Neuron (in vitro differentiated cells): Measurements from ENCODE around the gene CBFB.

Experiments
- H2AFZ ChIP-seq: one replicate; pipeline ENCODE4 v1.6.1; 2013; ENCODE audit warnings: low read depth, mild to moderate bottlenecking, inconsistent platforms, low read length, moderate library complexity
- H3K27me3 ChIP-seq: one replicate; pipeline ENCODE4 v1.6.1; 2013; ENCODE audit warnings: low read length; ENCODE audit not compliant: insufficient read depth
- H3K36me3 ChIP-seq: one replicate; pipeline ENCODE4 v1.6.1; 2013; ENCODE audit warnings: low read length; ENCODE audit not compliant: insufficient read depth
- H3K4me1 ChIP-seq: one replicate; pipeline ENCODE4 v1.6.1; 2013; ENCODE audit warnings: low read length; ENCODE audit not compliant: insufficient read depth
- H3K4me3 ChIP-seq: 2 replicates; pipeline ENCODE4 v1.5.1; 2013; ENCODE audit warnings: mild to moderate bottlenecking, low read length, moderate library complexity
- H3K9me3 ChIP-seq: one replicate; pipeline ENCODE4 v1.6.1; 2013; ENCODE audit warnings: low read length

CBFB gene

DNA sequence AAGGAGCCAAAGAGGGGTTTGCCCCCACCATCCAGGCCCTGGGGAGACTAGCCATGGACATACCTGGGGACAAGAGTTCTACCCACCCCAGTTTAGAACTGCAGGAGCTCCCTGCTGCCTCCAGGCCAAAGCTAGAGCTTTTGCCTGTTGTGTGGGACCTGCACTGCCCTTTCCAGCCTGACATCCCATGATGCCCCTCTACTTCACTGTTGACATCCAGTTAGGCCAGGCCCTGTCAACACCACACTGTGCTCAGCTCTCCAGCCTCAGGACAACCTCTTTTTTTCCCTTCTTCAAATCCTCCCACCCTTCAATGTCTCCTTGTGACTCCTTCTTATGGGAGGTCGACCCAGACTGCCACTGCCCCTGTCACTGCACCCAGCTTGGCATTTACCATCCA is 19.8 kb upstream of the CBFB start:
- Histone ChIP-seq H3K36me3 (no peaks in the 10 kb centered on the region), H3K4me1 (no peaks in the 10 kb centered on the region), H3K27me3 (peaks cover 48% of the 10 kb centered on the region), H3K9me3 (no peaks in the 10 kb centered on the region), H2AFZ (no peak overlapping the region), H3K4me3 (no peak overlapping the region)

DNA sequence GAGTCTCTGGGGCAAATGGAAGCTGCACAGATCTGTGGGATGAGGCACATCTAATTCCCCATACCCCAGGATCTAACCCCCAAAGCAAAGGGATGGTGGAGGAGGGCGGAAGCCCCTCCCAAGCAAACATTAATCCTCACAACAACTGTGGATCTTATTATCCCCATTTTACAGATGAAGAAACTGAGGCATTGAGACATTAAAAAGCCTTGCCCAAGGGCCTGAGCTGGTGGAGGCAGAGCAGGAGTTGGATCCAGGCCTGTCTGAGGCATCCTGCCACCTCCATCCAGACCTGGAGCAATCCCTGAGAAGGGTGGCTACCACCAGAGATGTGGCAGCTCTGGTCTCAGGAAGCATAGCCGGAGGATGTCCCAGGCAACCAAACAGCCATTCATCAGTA is 17.7 kb upstream of the CBFB start:
- H2AFZ ChIP-seq = no peak overlapping the region

DNA sequence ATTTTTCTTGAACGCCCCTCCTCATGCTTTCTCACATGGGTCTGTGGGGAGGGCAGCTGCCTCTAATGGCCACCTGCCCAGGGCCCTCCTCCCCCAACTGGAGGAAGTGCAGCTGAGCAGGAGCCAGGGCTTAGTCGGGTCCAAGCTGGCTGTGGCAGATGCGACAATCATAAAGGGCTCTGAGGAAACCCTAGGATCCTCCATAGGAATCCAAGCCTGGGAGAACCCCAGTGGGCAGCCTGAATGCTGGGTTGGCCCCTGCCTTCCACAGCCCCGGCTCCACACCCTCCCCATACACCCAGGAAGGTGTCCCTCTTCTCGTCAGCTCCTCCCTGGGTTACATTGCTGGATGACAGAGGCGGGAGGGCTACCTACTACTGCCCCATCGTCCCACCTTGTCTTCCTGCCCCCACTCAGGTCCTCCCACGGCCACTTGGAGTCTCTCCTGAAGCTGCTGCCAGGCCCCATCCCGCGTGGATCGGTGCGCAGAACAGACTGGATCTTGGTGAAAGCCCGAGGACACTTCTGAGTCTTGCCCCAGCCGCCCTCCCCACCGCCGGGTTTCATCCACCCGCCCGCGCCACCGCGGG is 15.6 kb upstream of the CBFB start:
- no peaks in the 10 kb centered on the region for H3K9me3 ChIP-seq
- H3K27me3 ChIP-seq = peaks cover 67% of the 10 kb centered on the region
- no peak overlapping the region for H3K4me3 ChIP-seq
- peak overlapping the region; percentile 69 for H2AFZ ChIP-seq
- no peaks in the 10 kb centered on the region for H3K4me1 ChIP-seq
- no peaks in the 10 kb centered on the region for H3K36me3 ChIP-seq

More for the DNA sequence above, 17.7 kb upstream of the CBFB start:
- Histone ChIP-seq H3K36me3 (no peaks in the 10 kb centered on the region), H3K4me1 (no peaks in the 10 kb centered on the region), H3K9me3 (no peaks in the 10 kb centered on the region), H3K4me3 (no peak overlapping the region), H3K27me3 (peaks cover 65% of the 10 kb centered on the region)

DNA sequence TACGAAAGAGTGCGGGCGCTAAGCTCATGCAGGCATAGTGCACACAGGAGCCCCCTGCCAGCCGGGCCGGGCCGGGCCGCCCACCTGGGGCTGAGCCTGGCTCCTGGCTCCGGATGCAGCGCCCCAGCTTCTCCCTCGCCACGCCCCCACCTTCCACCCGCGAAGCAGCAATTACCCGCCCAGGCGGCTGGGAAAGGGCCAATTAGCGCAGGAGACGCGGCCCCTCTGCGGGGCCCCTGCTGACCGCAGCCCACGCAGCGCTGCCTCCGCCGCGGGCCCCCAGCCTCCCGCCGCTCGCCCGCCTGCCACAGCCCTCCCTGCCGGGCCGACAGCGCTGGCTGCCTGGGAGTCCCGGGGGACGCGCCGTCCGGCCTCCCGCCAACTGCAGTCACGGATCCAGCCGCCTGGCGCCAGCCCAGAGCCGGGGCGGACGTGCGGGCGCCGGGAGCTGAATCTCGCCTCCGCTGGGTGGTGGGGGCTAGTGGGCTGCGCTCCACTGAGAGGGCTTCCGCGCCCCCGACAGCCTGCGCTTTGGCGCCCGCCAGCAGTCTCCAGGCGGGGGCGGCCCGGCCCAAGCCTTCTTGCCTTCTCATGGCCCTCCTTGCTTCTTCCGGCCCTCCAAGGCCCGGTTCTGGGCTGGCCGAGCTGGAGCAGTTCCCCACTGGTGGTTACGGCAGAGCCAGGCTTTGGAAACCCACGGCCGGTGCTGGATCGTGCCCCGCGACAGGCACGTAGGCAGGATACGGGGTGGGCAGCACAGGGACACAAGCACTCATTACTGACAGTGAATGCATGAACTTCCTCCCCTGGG is 14.9 kb upstream of the CBFB start:
- Histone ChIP-seq H3K9me3 (no peaks in the 10 kb centered on the region), H3K27me3 (peaks cover 64% of the 10 kb centered on the region), H2AFZ (peak overlapping the region; percentile 69), H3K4me3 (no peak overlapping the region), H3K36me3 (no peaks in the 10 kb centered on the region), H3K4me1 (no peaks in the 10 kb centered on the region)

DNA sequence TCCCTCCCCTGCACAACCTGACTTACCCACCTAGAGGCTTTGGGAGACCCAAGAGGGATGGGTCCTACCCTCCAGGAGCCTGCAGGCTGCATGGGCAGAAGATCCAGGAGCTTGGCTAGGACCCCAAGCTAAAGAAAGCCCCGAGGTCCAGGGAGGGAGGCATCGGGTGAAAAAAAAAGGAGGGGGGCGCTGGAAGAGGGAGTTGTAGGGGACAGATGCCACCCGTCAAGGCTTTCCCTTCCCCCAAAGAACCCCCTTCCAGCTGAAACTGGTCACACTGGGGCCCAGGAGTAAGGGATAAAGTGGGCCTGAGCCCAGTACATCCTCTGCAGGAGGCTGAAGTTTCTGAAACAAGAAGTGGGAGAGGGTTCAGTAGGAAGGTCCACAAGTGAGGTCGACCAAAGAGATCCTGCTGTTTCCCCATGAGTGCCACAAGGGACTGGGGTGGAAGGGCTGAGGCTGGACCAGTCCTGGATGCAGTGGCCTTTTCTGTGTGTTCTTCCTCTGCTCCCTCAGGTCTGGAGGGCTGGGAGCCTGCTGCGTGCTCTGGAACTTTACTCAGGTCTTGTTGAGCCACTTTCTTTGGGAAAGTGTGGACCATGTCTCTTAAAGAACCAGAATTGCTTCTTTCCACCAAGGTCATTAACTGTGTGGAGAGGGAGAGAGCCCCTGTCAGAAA is 14.2 kb upstream of the CBFB start:
- Histone ChIP-seq H3K4me3 (no peak overlapping the region), H3K4me1 (no peaks in the 10 kb centered on the region), H3K27me3 (peaks cover 57% of the 10 kb centered on the region)

DNA sequence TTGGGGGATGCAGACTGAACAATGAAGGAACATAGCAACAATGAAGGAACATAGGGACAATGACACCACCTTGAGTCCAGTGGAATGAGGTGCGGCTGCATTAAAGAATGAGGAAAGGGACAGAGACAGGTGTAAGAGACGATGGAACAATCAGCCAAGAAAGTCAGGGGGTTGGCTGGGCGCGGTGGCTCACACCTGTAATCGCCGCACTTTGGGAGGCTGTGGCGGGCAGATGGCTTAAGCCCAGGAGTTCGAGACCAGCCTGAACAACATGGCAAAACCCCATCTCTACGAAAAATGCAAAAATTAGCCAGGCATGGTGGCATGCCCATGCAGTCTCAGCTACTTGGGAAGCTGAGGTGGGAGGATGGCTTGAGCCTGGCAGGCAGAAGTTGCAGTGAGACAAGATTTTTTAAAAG is 13.6 kb upstream of the CBFB start:
- H3K27me3 ChIP-seq = peaks cover 57% of the 10 kb centered on the region
- H2AFZ ChIP-seq = no peak overlapping the region
- no peaks in the 10 kb centered on the region for H3K4me1 ChIP-seq
- H3K9me3 ChIP-seq = no peaks in the 10 kb centered on the region
- H3K4me3 ChIP-seq = no peak overlapping the region
- H3K36me3 ChIP-seq = no peaks in the 10 kb centered on the region

More for the DNA sequence above, 14.2 kb upstream of the CBFB start:
- Histone ChIP-seq H3K9me3 (no peaks in the 10 kb centered on the region), H3K36me3 (no peaks in the 10 kb centered on the region), H2AFZ (peak overlapping the region; percentile 69)

DNA sequence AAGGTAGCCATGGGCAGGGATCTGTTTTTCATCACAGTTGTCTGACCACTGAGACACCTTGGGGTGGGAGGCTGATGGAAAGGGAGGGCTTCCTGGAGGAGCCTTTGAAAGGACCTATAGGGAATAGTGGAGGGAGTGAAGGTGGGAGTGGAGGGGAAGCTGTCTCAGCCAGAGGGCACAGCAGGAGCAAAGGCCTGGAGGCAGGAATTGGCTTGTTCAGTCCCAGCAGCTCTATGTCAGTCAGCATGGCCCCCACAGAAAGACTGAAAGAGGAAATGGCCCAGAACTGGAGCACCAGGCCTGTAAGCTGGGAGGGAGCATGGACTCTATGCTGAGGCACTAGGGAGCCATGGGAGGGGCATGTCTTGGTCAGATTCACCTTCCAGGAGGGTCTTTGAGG is 12.8 kb upstream of the CBFB start:
- peaks cover 51% of the 10 kb centered on the region for H3K27me3 ChIP-seq
- no peaks in the 10 kb centered on the region for H3K9me3 ChIP-seq
- no peak overlapping the region for H2AFZ ChIP-seq
- no peaks in the 10 kb centered on the region for H3K36me3 ChIP-seq
- no peak overlapping the region for H3K4me3 ChIP-seq
- H3K4me1 ChIP-seq = no peaks in the 10 kb centered on the region

DNA sequence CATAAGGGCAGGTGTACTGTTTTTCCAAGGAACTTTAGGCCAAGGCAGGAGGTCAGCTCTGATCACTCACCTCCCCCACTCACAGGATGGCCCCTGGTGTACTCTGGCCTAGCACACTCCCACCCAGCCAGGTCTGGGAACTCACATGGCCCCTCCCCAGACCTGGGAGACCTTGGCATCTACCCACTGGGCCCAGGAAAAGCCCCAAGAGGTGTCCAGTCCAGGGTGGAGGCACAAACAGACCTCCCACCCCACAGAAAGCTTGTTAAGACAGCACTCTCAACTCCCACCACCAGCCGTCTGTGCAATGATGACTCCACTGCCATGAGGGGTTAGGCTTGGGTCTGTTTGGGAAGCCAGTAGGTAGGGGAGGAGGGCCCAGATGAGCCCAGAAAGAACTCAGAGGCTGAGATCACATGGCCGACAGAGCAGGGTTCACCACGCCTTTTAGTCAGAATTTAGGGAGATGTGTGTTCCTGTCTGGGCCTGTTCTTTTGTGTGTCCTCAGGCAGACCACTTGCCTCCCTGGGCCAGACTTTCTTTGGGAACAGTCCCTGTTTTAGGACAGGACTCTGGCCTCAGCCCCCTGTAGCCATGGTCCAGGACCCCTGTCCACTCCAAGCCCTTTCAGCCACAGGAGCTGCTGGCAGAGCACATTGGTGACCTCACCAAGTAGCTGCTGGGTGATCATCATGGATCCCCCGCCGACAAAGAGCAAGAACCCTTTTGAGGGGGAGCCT is 12.1 kb upstream of the CBFB start:
- peaks cover 44% of the 10 kb centered on the region for H3K27me3 ChIP-seq
- no peak overlapping the region for H2AFZ ChIP-seq
- no peaks in the 10 kb centered on the region for H3K4me1 ChIP-seq
- no peak overlapping the region for H3K4me3 ChIP-seq
- H3K36me3 ChIP-seq = no peaks in the 10 kb centered on the region
- H3K9me3 ChIP-seq = no peaks in the 10 kb centered on the region

DNA sequence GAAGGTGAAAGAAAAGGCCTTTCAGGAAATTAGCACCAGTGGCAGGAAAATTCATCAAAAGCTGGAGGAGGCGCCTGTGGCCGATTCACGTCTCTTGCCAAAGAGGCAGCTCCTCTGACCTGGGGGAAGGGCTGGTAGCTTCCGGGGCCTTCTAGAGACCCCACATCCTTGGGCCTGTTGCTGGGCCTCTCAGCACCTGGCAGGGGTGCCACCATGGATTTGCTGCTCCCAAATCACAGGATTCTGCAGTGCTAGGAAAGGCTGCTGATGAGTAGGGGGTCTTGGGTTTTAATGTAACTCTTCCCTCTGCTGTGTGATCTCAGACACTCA is 11.6 kb upstream of the CBFB start:
- Histone ChIP-seq H3K36me3 (no peaks in the 10 kb centered on the region), H2AFZ (no peak overlapping the region), H3K4me1 (no peaks in the 10 kb centered on the region), H3K27me3 (peaks cover 41% of the 10 kb centered on the region), H3K4me3 (no peak overlapping the region), H3K9me3 (no peaks in the 10 kb centered on the region)

DNA sequence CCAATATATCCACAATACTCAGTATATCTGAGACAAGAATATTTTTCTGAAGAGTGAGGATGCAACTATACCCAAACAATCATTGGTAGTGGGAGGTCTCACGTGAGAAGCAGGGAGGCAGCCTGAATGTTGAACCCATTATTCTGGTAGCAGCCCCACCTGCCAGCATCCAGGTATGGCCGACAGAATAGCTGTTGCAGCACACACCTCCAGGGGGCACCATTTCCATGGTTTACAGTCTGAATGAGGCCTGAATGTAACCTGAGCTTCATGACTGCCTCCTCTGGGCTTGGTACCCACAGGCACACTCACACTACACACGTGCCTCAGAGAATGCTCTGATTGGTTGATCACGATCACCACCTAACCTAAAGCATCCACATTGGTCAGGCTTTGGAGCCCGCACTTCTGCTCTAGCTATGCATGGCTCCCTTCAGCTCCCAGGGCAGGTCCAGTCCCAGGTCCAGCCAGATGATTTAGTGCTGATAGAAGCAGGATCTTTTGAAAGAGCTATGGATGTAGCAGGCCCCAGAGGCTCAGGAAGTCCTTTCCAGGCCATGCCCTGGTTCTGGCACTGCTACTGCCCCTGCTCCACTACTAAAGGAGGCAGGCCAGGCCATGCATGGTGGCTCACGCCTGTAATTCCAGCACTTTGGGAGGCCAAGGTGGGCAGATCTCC is 11.0 kb upstream of the CBFB start:
- Histone ChIP-seq H3K4me3 (no peak overlapping the region), H3K4me1 (no peaks in the 10 kb centered on the region), H2AFZ (no peak overlapping the region), H3K9me3 (no peaks in the 10 kb centered on the region), H3K27me3 (peaks cover 36% of the 10 kb centered on the region), H3K36me3 (no peaks in the 10 kb centered on the region)

DNA sequence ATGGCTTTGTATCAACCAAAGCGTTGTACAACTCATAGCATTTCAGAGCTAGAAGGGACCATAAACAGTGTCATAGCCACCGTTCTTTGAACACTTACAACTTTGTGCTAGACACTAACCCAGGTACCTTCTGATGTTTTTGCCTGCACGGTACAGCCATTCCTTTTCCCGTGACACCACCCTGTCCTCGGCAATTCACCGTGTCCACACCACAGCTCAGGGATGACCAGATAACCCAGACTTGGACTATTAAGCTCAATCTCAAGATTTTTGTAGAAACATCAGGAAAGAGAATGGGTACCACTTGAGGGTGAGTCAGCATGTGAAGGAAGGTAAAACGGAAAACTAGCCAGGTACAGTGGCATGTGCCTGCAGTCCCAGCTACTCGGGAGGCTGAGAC is 9.8 kb upstream of the CBFB start:
- Histone ChIP-seq H3K27me3 (peaks cover 25% of the 10 kb centered on the region), H2AFZ (no peak overlapping the region), H3K36me3 (no peaks in the 10 kb centered on the region), H3K4me3 (no peak overlapping the region), H3K4me1 (no peaks in the 10 kb centered on the region), H3K9me3 (no peaks in the 10 kb centered on the region)

DNA sequence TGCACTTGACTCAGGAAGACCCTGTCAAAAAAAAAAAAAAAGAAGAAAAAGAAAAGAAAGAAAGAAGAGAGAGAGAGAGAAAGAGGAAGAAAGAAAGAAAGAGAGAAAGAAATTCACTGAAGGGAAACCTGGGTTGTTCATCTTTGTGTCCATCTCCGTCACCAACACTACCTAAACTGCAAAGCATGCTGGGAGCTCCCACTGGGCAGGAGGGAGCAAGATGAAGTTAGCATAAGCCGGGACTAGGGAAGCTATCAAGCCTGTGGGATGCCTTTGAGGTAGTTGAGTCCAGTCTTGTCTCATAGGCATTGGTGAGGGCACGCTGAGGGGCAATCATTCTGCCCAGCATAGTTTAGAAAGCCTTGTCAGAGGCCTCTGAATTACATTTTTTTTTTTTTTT is 7.6 kb upstream of the CBFB start:
- no peak overlapping the region for H2AFZ ChIP-seq
- no peaks in the 10 kb centered on the region for H3K36me3 ChIP-seq
- H3K4me3 ChIP-seq = no peak overlapping the region
- peaks cover 5% of the 10 kb centered on the region for H3K27me3 ChIP-seq
- no peaks in the 10 kb centered on the region for H3K4me1 ChIP-seq
- no peaks in the 10 kb centered on the region for H3K9me3 ChIP-seq
